ENCODE results near the gene DCUN1D2.
"Not testable (repeated sequence)": the region's sequence is repeated elsewhere in the genome, so short reads cannot be mapped to it uniquely, and the experiment has no call there.

DCUN1D2 gene

GRCh38 chr13:113446488-113446854, 44.0 kb downstream of the DCUN1D2 start:
- FAIRE-seq (peak; percentile 88), DNase-seq (ENCODE audit: insufficient read length, low spot score) (no peak)

GRCh38 chr13:113445791-113446487, 44.6 kb downstream of the DCUN1D2 start:
- TF ChIP-seq POU2F2 (IDR thresholded peaks at IDR 0.05; ENCODE audit: low read depth, low read length) (no peak), SPI1 (IDR thresholded peaks at IDR 0.05; ENCODE audit: low read depth, low read length) (no peak), POLR2A (IDR thresholded peaks at IDR 0.05; ENCODE audit: low read depth, low read length) (no peak), POLR2AphosphoS5 (IDR thresholded peaks at IDR 0.05; ENCODE audit: low read depth, low read length) (no peak), PAX5 (IDR thresholded peaks at IDR 0.05; ENCODE audit: insufficient read depth, low read length, severe bottlenecking) (no peak), TAF1 (IDR thresholded peaks at IDR 0.05; ENCODE audit: low read depth, low read length) (no peak)
- FAIRE-seq: peak; percentile 20
- DNase-seq (ENCODE audit: insufficient read length, low spot score): no peak

More at GRCh38 chr13:113446488-113446854, 44.0 kb downstream of the DCUN1D2 start:
- TF ChIP-seq POU2F2 (IDR thresholded peaks at IDR 0.05; ENCODE audit: low read depth, low read length) (no peak), POLR2AphosphoS5 (IDR thresholded peaks at IDR 0.05; ENCODE audit: low read depth, low read length) (no peak), TAF1 (IDR thresholded peaks at IDR 0.05; ENCODE audit: low read depth, low read length) (no peak), PAX5 (IDR thresholded peaks at IDR 0.05; ENCODE audit: insufficient read depth, low read length, severe bottlenecking) (no peak), SPI1 (IDR thresholded peaks at IDR 0.05; ENCODE audit: low read depth, low read length) (no peak), POLR2A (IDR thresholded peaks at IDR 0.05; ENCODE audit: low read depth, low read length) (no peak)

- no peak for DNase-seq (ENCODE audit: insufficient read length, low spot score)
- TF ChIP-seq POU2F2 (IDR thresholded peaks at IDR 0.05; ENCODE audit: low read depth, low read length) (no peak), SPI1 (IDR thresholded peaks at IDR 0.05; ENCODE audit: low read depth, low read length) (no peak), PAX5 (IDR thresholded peaks at IDR 0.05; ENCODE audit: insufficient read depth, low read length, severe bottlenecking) (no peak), POLR2A (IDR thresholded peaks at IDR 0.05; ENCODE audit: low read depth, low read length) (no peak), TAF1 (IDR thresholded peaks at IDR 0.05; ENCODE audit: low read depth, low read length) (no peak), POLR2AphosphoS5 (IDR thresholded peaks at IDR 0.05; ENCODE audit: low read depth, low read length) (no peak)
- FAIRE-seq: no peak
These were observed 46.5 kb downstream of the DCUN1D2 start for GRCh38 chr13:113443991-113444390.

- FAIRE-seq: no peak
- TF ChIP-seq POU2F2 (IDR thresholded peaks at IDR 0.05; ENCODE audit: low read depth, low read length) (no peak), SPI1 (IDR thresholded peaks at IDR 0.05; ENCODE audit: low read depth, low read length) (no peak), POLR2AphosphoS5 (IDR thresholded peaks at IDR 0.05; ENCODE audit: low read depth, low read length) (no peak), POLR2A (IDR thresholded peaks at IDR 0.05; ENCODE audit: low read depth, low read length) (no peak), PAX5 (IDR thresholded peaks at IDR 0.05; ENCODE audit: insufficient read depth, low read length, severe bottlenecking) (no peak), TAF1 (IDR thresholded peaks at IDR 0.05; ENCODE audit: low read depth, low read length) (no peak)
- DNase-seq (ENCODE audit: insufficient read length, low spot score): no peak
These were observed 47.5 kb downstream of the DCUN1D2 start for GRCh38 chr13:113442985-113443362.

GRCh38 chr13:113442354-113442984, 48.0 kb downstream of the DCUN1D2 start:
- FAIRE-seq (no peak), DNase-seq (ENCODE audit: insufficient read length, low spot score) (no peak)
- no peak for TF ChIP-seq POLR2A (IDR thresholded peaks at IDR 0.05; ENCODE audit: low read depth, low read length)
- no peak for TF ChIP-seq POU2F2 (IDR thresholded peaks at IDR 0.05; ENCODE audit: low read depth, low read length)
- TF ChIP-seq SPI1 (IDR thresholded peaks at IDR 0.05; ENCODE audit: low read depth, low read length): no peak
- no peak for TF ChIP-seq POLR2AphosphoS5 (IDR thresholded peaks at IDR 0.05; ENCODE audit: low read depth, low read length)
- no peak for TF ChIP-seq TAF1 (IDR thresholded peaks at IDR 0.05; ENCODE audit: low read depth, low read length)
- TF ChIP-seq PAX5 (IDR thresholded peaks at IDR 0.05; ENCODE audit: insufficient read depth, low read length, severe bottlenecking): no peak

GRCh38 chr13:113441661-113442060, 48.9 kb downstream of the DCUN1D2 start:
- TF ChIP-seq POLR2A (IDR thresholded peaks at IDR 0.05; ENCODE audit: low read depth, low read length) (no peak), POU2F2 (IDR thresholded peaks at IDR 0.05; ENCODE audit: low read depth, low read length) (no peak), PAX5 (IDR thresholded peaks at IDR 0.05; ENCODE audit: insufficient read depth, low read length, severe bottlenecking) (no peak), TAF1 (IDR thresholded peaks at IDR 0.05; ENCODE audit: low read depth, low read length) (no peak), SPI1 (IDR thresholded peaks at IDR 0.05; ENCODE audit: low read depth, low read length) (no peak), POLR2AphosphoS5 (IDR thresholded peaks at IDR 0.05; ENCODE audit: low read depth, low read length) (no peak)

GRCh38 chr13:113437408-113438010, 53.0 kb downstream of the DCUN1D2 start:
- FAIRE-seq (no peak), DNase-seq (ENCODE audit: insufficient read length, low spot score) (no peak)
- TF ChIP-seq POLR2A (IDR thresholded peaks at IDR 0.05; ENCODE audit: low read depth, low read length) (no peak), POU2F2 (IDR thresholded peaks at IDR 0.05; ENCODE audit: low read depth, low read length) (no peak), SPI1 (IDR thresholded peaks at IDR 0.05; ENCODE audit: low read depth, low read length) (no peak), POLR2AphosphoS5 (IDR thresholded peaks at IDR 0.05; ENCODE audit: low read depth, low read length) (no peak), TAF1 (IDR thresholded peaks at IDR 0.05; ENCODE audit: low read depth, low read length) (no peak), PAX5 (IDR thresholded peaks at IDR 0.05; ENCODE audit: insufficient read depth, low read length, severe bottlenecking) (no peak)

More at GRCh38 chr13:113441661-113442060, 48.9 kb downstream of the DCUN1D2 start:
- no peak for DNase-seq (ENCODE audit: insufficient read length, low spot score)
- FAIRE-seq: no peak

- not testable (repeated sequence) for FAIRE-seq; DNase-seq (ENCODE audit: insufficient read length, low spot score)
These were observed 53.6 kb downstream of the DCUN1D2 start for GRCh38 chr13:113436866-113437265.

- DNase-seq (ENCODE audit: insufficient read length, low spot score); FAIRE-seq: not testable (repeated sequence)
These were observed 54.6 kb downstream of the DCUN1D2 start for GRCh38 chr13:113435907-113436306.
